Stimulated activated CD4-positive, alpha-beta T cell treated with anti-CD3 and anti-CD28 coated beads, Interleukin-12 subunit alpha, Interleukin-12 subunit beta, amount 100 ng/mL, for 48 hours (primary cell): ENCODE data around the gene NFIB.

ENCODE experiments used
- DNase-seq, 3 donors: peaks; one replicate each; pipeline ENCODE4 v3.0.0-alpha.2; 2020; ENCODE audit warnings: low read depth in 2 of 3, low spot score in 1 of 3

NFIB gene

GRCh38 chr9:14321517-14322130 lies 7.7 kb upstream of the NFIB start:
- DNase-seq = no peak

- no peak for DNase-seq
These were observed 6.6 kb upstream of the NFIB start for GRCh38 chr9:14320271-14321181.

GRCh38 chr9:14318934-14319580 lies 5.1 kb upstream of the NFIB start:
- no peak for DNase-seq

DNA sequence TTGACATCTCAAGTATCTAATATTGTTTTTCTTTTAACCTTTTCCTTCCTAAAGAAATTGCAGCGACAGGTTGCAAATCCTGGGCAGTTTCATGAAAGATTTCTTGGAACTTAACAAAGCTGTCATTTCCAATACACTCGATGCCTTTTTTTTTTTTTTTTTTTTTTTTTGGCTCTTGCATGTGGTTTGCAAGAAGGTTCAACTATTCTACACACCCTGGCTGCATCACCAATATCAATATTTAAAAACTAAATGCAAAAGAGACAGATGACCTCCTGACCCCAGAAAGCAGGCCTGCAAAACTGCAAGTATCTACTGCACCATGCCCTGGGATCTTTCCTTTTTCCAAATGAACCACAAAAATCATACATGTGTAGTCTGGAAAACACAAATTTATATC lies 4.4 kb upstream of the NFIB start:
- no peak for DNase-seq

DNA sequence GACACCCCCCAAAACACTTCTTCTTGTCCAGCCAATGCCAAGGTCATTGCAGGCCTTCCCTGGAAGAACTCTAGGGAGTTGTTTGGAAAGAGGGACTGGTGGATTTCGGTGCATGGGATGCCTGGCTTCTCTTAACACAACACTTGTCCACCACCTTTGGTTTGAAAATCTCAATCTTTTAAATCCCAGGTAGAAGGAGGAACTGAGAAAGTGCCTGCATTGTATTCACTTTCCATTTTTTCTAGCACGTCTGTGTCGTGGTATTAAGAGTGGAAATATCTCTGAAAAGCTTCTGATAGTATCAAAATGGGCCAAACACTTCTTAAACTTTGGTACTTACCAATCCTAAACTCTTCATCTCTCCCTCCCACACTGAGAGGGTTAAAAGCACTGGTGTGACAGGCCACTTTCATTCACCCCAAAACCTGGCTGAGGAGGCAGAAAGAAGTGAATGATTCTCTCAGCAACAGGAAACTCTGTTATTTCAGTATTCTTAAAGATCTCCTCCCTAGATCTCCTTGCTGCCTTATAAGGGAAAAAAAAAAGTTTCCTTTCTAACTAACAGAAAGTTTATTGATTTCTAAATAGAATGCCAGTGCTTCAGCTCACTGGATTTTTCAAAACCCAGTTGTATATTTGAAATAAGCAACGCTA lies 3.9 kb upstream of the NFIB start:
- DNase-seq = no peak

DNA sequence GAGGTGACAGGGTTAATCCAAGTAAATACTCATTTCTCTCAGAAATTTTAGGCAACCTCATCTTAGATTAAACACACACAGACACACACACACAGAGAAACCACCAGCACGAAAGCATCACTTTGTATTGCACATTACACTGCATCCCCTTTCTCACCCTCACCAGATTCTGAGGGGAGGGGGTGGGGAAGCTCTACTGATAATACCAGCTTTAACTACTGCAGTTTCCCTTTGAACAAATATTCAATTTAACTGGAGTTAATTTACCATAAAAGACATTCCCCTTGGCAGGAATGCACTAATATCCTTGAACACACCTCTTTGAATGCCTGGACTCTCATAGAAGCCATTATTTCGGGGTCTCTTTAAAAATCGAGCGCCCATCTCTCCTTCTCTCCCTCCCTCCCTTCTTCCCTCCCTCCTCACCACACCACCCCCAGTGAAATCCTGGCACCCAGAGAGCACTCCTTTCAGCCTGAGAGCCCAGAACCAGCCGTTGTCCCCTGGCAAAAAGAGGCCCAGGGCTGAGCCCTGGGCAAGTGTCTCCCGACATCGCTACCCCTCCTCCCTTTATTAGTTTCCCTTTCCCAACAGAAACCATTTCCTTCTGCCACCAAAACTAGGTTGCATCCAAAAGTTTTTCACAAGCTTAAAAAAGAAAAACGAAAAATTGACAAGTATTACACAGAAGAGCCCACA lies 2.8 kb upstream of the NFIB start:
- no peak for DNase-seq

DNA sequence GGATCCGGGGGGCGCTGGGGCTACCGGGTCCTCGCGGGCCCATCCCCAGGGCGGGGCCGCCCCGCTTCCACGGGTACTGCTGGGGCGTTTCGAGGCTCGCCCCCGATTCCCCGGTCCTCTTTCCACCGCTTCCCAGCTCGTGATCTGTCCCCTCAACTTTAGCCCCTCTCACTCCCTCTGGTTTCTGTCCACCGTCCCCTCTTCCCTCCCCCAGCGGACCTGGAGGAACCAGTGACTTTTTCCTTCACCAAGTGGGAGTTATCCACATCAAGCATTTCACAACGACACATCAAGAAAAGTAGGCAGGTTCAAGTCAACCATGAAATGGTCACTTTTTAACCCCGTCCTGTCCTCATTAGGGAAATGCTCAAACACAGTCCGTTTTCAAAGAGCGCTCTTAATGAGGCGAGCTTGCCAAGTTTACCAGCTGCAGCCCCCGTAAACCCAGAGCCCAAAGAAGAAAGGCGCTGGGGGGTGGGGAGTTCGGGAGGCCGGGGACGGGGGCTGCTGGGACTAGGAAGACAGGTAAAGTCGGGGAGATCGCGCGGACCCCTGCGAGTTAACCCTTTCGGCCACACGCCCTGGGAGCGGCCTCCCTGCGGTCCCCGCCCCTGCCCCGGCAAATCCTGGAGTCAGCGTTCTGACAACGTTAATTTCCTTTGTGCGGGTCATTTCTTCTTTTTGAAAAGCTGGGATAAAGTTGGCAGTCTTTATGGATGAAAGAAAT lies 2.1 kb upstream of the NFIB start:
- no peak for DNase-seq

DNA sequence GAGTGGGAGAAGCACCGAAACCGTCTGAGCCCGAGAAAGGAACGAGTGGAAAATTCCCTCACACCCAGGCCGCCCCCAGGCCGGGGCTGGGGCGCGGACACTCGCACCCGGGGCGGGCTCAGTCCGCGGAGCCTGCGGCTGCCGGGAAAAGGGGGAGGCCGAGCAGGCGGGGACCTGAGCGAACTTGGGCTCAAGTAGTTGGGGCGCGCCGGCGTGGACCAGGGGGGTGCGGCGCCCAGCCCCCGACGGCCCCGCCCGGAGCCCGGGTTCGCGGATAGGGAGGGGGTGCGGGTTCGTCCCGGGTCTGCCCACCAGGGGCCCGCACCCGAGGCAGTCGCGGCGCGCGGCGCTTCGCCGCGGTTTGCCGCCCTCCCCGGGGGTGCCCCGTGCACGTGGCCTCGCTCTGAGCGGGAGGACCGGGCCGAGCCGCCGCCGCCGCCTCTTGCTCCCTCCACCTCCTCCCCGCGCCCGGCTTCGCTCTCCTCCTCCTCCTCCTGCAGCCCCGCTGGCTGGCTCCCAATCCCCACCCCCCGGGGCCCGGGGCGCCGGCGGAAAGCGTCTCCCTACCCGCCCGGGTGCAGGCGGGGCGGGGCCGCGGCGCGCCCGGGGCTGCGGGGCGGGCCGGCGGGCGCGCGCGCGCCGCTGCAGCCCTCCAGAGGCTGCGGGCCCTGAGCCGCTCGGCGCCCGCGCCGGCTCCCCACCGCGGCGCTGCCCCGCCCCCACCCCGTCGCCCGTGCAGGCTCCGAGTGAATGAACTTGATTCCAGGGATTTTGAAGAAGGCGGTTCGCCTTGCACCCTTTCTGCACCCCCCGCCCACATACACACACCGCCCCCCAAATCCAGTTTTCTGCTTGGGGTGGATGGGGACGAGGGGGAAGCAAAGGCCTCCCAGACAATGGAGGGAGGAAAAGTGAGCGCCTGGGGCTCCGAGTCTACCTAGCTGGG lies 1.3 kb upstream of the NFIB start:
- no peak for DNase-seq

DNA sequence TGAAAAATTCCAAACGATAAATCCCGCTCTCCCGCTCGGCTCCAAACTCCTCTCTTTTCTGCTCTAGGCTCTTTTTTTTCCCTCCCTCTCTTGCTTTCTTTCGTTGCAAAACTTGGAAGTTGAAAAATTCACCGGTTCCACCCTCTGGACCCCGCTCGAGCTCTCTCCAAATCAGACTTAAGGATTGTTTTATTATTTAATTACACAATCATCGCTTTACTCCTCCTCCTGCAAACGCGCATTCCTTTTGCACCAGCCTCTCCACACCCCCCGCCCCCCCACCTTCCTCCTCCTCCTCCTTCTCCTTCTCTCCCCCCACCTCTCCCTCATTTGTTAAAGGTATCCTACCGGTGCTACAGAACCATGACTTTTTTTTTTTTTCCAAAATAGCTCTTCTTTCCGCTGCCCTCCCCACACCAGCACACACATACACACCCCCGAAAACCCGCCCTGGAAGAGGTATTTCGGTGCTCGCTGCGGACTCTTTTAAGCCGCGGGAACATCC lies 535 bp upstream of the NFIB start:
- no peak for DNase-seq

DNA sequence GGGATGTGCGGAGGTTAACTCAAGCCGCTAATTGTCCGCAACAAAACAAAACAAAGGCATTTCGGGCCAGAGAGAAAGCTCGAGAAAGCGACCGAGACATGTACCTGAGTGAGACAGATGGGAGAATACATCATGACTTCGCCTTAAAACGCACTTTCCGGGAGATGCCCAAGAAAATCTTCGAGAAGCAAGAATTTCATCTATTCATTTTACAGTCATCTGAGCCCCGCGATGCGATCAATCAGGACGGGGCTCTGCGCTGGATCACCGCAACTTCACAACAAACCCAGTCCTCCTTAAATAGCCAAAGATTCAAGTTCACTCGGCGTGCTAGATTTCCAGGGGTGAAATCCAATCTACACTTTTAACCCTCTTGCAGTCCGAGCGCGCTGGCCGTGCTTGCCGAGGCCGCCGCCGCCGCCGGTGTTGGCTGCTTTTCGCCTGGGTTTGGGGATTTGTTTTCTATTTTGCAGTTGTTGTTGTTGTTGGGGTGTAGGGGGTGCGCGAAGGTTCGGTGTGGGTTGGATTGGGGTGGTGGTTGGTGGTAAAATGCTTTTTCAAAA lies 482 bp downstream of the NFIB start:
- DNase-seq = no peak

- no peak for DNase-seq
These were observed 1.1 kb downstream of the NFIB start for GRCh38 chr9:14312719-14313377.

DNA sequence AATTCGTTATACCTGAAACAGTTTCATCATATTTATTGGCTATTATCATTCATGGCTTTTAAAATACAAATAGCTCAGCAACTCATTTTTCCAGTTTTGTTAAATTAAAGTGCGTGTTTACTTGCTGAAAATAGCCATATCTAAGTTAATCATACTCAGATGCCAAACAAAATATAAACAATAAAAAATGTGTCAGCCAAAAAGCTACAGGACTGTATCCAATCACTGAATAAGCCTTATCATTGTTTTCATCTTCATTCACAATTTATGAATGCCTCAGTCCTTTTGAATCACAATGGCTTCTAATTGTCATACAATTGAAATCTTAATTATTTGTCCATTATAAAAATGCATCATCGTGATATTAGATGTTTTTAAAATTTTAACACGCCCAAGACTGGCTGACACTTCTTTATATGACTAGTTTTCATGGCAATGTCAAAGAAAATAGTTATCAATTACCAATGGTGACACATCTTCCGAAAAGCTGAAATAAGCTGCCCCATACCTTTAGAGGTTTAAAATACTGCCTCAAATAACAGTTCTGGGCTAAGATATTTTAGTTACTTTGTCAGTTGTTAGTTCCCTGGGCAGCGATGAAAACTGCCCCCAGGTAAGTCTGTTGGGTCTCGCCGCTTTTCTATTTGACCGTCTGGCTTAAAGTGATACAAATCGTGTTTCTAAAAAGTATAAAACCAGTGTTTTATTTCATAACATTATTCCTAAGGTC lies 1.8 kb downstream of the NFIB start:
- DNase-seq = no peak

DNA sequence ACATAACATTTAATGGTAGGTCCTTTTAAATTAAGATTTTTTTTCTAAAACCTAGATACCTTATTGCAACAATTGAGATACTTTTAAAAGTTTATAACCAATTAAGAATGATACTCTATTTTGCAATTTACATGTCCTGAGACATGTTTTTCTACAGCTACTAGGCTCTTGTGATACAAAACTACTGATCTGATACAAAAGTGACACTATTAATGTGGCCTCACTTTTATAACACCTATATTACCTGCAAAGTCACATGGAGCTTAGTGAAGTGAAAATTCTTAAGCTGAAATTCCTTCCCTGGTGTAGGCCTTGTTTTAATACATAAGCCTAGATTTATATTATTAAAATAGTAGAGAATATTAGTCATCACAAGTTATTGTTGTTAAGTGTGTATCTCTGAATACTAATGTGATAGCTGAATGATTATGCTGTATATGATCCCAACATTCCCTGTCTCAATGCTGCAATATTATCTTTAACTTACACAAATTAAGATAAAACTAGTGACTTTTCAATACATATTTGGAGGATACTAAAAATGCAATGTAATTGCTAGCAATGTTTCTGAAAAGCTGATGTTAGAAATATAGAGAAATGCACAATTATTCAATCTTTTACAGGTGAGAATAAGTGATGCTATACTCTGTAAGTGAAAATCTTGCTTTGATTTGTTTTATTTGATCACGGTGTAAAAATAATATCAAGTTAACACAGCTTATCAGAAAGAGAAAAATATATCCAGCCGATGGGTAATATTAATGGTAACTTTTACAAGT lies 2.6 kb downstream of the NFIB start:
- DNase-seq = no peak

- no peak for DNase-seq
These were observed 3.6 kb downstream of the NFIB start for GRCh38 chr9:14310311-14310710.

- DNase-seq = no peak
These were observed 4.5 kb downstream of the NFIB start for GRCh38 chr9:14309403-14309802.

GRCh38 chr9:14308853-14309145 lies 5.1 kb downstream of the NFIB start:
- DNase-seq = no peak
